Uterus (tissue), 4 donors: ENCODE results near the gene DPEP2NB. TPM values are rescaled to one million over a fixed set of nuclear protein-coding genes. Genes with fewer than 3 reads are reported as not detected.
A peak's percentile ranks its signal among the peaks of the same experiment; 100 is the strongest.

Experiments used
- DNase-seq, 2 donors: peaks; one replicate each; pipeline ENCODE4 v3.0.0-alpha.2; 2019 to 2020
- H3K27ac ChIP-seq, 2 donors: fragments of 200-600 bp; sonication (generic); 1 replicate in 1 of 2; 2 replicates in 1 of 2; pipeline ENCODE4 v1.5.1; 2016 to 2018
- H3K27me3 ChIP-seq, 2 donors: fragments of 200-600 bp; sonication (generic); one replicate each; pipeline ENCODE4 v1.5.1; 2018 to 2019; ENCODE audit warnings: control low read depth in 1 of 2
- H3K36me3 ChIP-seq, 2 donors: fragments of 200-600 bp; sonication (generic); one replicate each; pipeline ENCODE4 v1.5.1; 2019; ENCODE audit warnings: control low read depth in 1 of 2
- H3K4me1 ChIP-seq, 2 donors: fragments of 200-600 bp; sonication (generic); one replicate each; pipeline ENCODE4 v1.5.1; 2018 to 2019; ENCODE audit warnings: control low read depth in 1 of 2
- H3K4me3 ChIP-seq, 2 donors: fragments of 200-600 bp; sonication (generic); 1 replicate in 1 of 2; 2 replicates in 1 of 2; pipeline ENCODE4 v1.5.1; 2018 to 2019; ENCODE audit warnings: mild to moderate bottlenecking in 1 of 2
- H3K9me3 ChIP-seq, 2 donors: fragments of 200-600 bp; sonication (generic); one replicate each; pipeline ENCODE4 v1.5.1; 2019; ENCODE audit warnings: control low read depth in 1 of 2
- CTCF ChIP-seq, 4 experiments: fragments of 200-600 bp in 2 of 4; fragments of 450-650 bp in 2 of 4; sonication (generic) in 2 of 4; IDR thresholded peaks; one replicate each; pipeline ENCODE4 v1.5.1; 2016 to 2019; ENCODE audit warnings: antibody characterized with exemption in 4 of 4, mild to moderate bottlenecking in 2 of 4, moderate library complexity in 1 of 4
- POLR2A ChIP-seq, 2 donors: fragments of 450-650 bp; IDR thresholded peaks; one replicate each; pipeline ENCODE4 v1.6.1; 2016; ENCODE audit warnings: antibody characterized with exemption in 2 of 2, mild to moderate bottlenecking in 1 of 2, moderate library complexity in 1 of 2
- intact Hi-C: fragments of 100-400 bp; cut with DNase I; formaldehyde crosslinking; loops from one replicate; pipeline ENCODE4 v1.15.1; 2023; ENCODE audit warnings: low total_unique reads
- small RNA-seq: library from RNA; depleted of rRNA; stranded (forward); fragments of <200 nt; gene quantifications from one replicate; pipeline ENCODE3, GENCODE V24; 2016
- total RNA-seq, 4 donors: library from RNA; depleted of rRNA in 3 of 4; stranded (reverse); fragments of >200 nt in 3 of 4; gene quantifications; one replicate each; pipeline versions ENCODE4 v1.1.0 to v1.2.4, GENCODE V29; 2014 to 2023
- donor health status: DM: yes; HTN: yes; CAD: no.

Gene DPEP2NB
- total RNA-seq, 4 donors from 2014 or later = not detected

GRCh38 chr16:67965668-67966548, 49.8 kb downstream of the DPEP2NB start:
- no peaks in the 10 kb centered on the region for H3K27me3 ChIP-seq
- TF ChIP-seq POLR2A (IDR thresholded peaks at IDR 0.05) = no peak
- TF ChIP-seq CTCF (IDR thresholded peaks at IDR 0.05) = no peak
- peak overlapping the region in 1 of 2 donors; percentile 92 for H3K4me3 ChIP-seq
- H3K4me1 ChIP-seq = peaks cover 3 to 24% of the 10 kb centered on the region in 2 donors
- H3K27ac ChIP-seq = peak overlapping the region; percentile 94 to 96
- no peak for DNase-seq
- H3K36me3 ChIP-seq = no peaks in the 10 kb centered on the region
- H3K9me3 ChIP-seq = no peaks in the 10 kb centered on the region
- intact Hi-C loops = no loop called here

GRCh38 chr16:67964477-67965131, 51.1 kb downstream of the DPEP2NB start:
- Histone ChIP-seq H3K9me3 (no peaks in the 10 kb centered on the region), H3K4me1 (peaks cover 3 to 30% of the 10 kb centered on the region in 2 donors), H3K27ac (no peak overlapping the region), H3K36me3 (no peaks in the 10 kb centered on the region), H3K4me3 (no peak overlapping the region), H3K27me3 (no peaks in the 10 kb centered on the region)
- intact Hi-C loops = no loop called here
- no peak for DNase-seq
- TF ChIP-seq CTCF (IDR thresholded peaks at IDR 0.05) (no peak), POLR2A (IDR thresholded peaks at IDR 0.05) (no peak)

GRCh38 chr16:67963662-67964321, 51.9 kb downstream of the DPEP2NB start:
- Histone ChIP-seq H3K4me3 (no peak overlapping the region), H3K27me3 (no peaks in the 10 kb centered on the region), H3K9me3 (no peaks in the 10 kb centered on the region), H3K4me1 (peaks cover 5 to 30% of the 10 kb centered on the region in 2 donors), H3K36me3 (no peaks in the 10 kb centered on the region), H3K27ac (peak overlapping the region in 1 of 2 donors; percentile 22)
- intact Hi-C loops = no loop called here
- TF ChIP-seq CTCF (IDR thresholded peaks at IDR 0.05) (no peak), POLR2A (IDR thresholded peaks at IDR 0.05) (no peak)
- DNase-seq = peak in 1 of 2 donors; percentile 48

Small RNAs within 50 kb of the gene (small RNA-seq; reads per million reads assigned to genes)
- gene RNU6-359P = not detected

Other genes starting within 250 kb of the DPEP2NB start
- gene RANBP10, start 209.4 kb downstream of the DPEP2NB start, total RNA-seq = 10 to 100 TPM in 1 of 4 donors, 1 to 10 TPM in 3; 4.9 to 22.7 (median 8.5) TPM
- gene TSNAXIP1, start 209.0 kb downstream of the DPEP2NB start, total RNA-seq = 1 to 10 TPM; 2.7 to 4.9 (median 3.6) TPM
- 100 to 1,000 TPM in 1 of 4 donors, 10 to 100 TPM in 3; 43.3 to 105 (median 57.6) TPM for gene THAP11, start 173.6 kb downstream of the DPEP2NB start, total RNA-seq
- 10 to 100 TPM; 43.8 to 76.1 (median 65.4) TPM for gene NUTF2, start 169.0 kb downstream of the DPEP2NB start, total RNA-seq
- 10 to 100 TPM; 29.4 to 70.2 (median 52.8) TPM for gene CENPT, start 168.2 kb downstream of the DPEP2NB start, total RNA-seq
- 10 to 100 TPM; 19.4 to 63.7 (median 50.7) TPM for gene EDC4, start 142.9 kb downstream of the DPEP2NB start, total RNA-seq
- 1 to 10 TPM in 1 of 4 donors, not detected in 3; 2.1 TPM for gene NRN1L, start 131.0 kb downstream of the DPEP2NB start, total RNA-seq
- 10 to 100 TPM in 3 of 4 donors, 1 to 10 TPM in 1; 3.1 to 34.3 (median 24.5) TPM for gene PSKH1, start 122.7 kb downstream of the DPEP2NB start, total RNA-seq
- 1 to 10 TPM in 1 of 4 donors, not detected in 3; 1.0 TPM for gene CTRL, start 84.0 kb downstream of the DPEP2NB start, total RNA-seq
- 10 to 100 TPM in 3 of 4 donors, 1 to 10 TPM in 1; 9.5 to 30.7 (median 15.3) TPM for gene PSMB10, start 79.1 kb downstream of the DPEP2NB start, total RNA-seq
- gene LCAT, start 71.8 kb downstream of the DPEP2NB start, total RNA-seq = 10 to 100 TPM; 11.0 to 75.2 (median 12.4) TPM
- gene SLC12A4, start 47.3 kb downstream of the DPEP2NB start, total RNA-seq = 100 to 1,000 TPM in 1 of 4 donors, 10 to 100 TPM in 3; 25.6 to 137 (median 62.3) TPM
- under 1 TPM in 1 of 4 donors, not detected in 3; 0.14 TPM for gene DPEP3, start 35.4 kb downstream of the DPEP2NB start, total RNA-seq
- gene DPEP2, start 16.4 kb downstream of the DPEP2NB start, total RNA-seq = 1 to 10 TPM in 1 of 4 donors, under 1 TPM in 2, not detected in 1; 0.77 to 2.3 (median 0.83) TPM
- gene DDX28, start 7.3 kb upstream of the DPEP2NB start, total RNA-seq = 10 to 100 TPM in 2 of 4 donors, 1 to 10 TPM in 2; 2.9 to 14.1 (median 11.8) TPM
- 10 to 100 TPM in 1 of 4 donors, 1 to 10 TPM in 3; 2.0 to 18.4 (median 5.6) TPM for gene DUS2, start 7.4 kb upstream of the DPEP2NB start, total RNA-seq
- 10 to 100 TPM; 22.6 to 74.0 (median 48.4) TPM for gene NFATC3, start 69.5 kb upstream of the DPEP2NB start, total RNA-seq
- gene ESRP2, start 220.2 kb upstream of the DPEP2NB start, total RNA-seq = 1 to 10 TPM in 1 of 4 donors, under 1 TPM in 3; 0.26 to 5.3 (median 0.50) TPM
- 10 to 100 TPM in 2 of 4 donors, 1 to 10 TPM in 1, under 1 TPM in 1; 0.51 to 22.3 (median 7.9) TPM for gene PLA2G15, start 229.5 kb upstream of the DPEP2NB start, total RNA-seq
- 10 to 100 TPM in 2 of 4 donors, 1 to 10 TPM in 2; 6.8 to 40.0 (median 19.6) TPM for gene SLC7A6, start 248.6 kb upstream of the DPEP2NB start, total RNA-seq